ENCODE results near the gene FXYD5.

Gene FXYD5

DNA sequence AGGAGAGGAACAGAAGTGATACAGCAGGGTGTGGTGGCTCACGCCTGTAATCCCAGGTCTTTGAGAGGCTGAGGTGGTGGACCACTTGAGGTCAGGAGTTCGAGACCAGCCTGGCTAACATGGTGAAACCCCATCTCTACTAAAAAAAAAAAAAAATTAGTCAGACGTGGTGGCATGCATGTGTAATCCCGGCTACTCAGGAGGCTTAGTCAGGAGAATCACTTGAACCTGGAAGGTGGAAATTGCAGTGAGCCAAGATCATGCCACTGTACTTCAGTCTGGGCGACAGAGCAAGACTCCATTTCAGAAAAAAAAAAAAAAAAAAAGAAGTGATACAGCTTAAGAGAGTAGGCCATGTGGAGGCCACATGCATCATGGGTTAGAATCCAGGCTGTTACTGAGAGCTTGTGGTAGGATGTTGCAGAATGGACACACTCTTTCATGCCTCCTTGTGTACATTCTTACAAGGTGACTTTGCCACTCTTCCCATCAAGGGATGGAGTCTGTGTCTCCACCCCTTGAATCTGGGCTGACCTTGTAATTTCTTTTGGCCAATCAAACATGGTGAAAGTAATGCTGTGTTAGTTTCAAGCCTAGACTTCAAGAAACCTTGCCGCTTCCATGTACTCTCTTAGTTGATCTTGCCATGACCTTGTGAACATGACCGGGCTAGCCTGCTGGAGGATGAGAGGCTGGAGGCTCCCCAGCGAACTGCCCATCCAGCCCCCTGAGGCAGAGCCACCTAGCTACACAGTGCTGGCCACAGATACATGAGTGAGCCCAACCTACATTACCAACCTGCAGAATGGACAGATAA is 61.7 kb downstream of the FXYD5 start:
- DNase-seq (ENCODE audit: low spot score) = peak; percentile 33

DNA sequence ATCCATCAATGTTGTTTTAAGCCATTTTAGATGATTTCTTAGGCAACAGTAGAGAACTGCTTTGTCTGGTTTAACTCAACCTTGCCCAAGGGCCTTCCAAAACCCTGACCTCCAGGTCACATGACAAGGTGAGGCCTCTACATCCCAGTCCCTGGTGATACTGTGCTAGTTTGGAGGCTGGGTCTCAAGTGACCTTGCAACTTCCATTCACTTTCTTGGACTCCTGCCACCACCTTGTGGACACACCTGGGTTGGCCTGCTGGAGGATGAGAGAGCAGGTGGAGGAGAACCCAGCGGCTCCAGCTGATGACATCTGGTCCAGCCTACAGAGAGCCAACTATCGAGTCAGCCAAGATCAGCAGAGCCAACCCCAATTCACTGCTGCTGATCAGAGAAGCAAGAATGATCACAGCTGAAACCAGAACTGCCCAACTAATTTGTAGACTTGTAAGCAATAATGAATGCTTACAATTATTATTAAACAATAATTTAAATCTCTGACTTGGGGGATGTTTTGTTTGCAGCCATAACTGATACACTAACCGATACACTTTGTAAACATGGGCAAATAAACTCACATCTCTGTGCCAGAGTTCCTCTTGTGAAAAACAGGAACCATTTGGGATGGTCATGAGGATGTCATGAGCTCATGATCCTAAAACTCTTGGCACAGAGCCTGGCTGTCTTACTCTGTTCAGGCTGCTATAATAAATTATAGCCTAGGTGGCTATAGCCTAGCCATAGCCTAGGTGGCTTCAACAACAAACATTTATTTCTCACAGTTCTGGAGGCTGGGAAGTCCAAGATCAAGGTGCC is 62.5 kb downstream of the FXYD5 start:
- no peak for DNase-seq (ENCODE audit: low spot score)

DNA sequence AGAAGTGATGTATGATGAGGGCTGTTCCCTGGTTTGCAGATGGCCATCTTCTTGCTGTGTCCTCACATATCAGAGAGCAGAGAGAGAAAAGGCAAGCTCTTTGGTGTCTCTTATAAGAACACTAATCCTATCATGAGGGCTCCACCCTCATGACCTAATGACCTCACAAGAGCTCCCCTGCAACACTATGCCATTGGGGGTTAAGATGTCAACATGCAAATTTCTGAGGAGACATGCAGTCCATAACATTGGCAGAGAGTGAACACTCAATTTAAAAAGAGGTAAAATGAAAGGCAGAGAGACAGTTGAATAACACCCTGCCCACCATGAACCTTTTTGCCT is 63.1 kb downstream of the FXYD5 start:
- DNase-seq (ENCODE audit: low spot score) = no peak

DNA sequence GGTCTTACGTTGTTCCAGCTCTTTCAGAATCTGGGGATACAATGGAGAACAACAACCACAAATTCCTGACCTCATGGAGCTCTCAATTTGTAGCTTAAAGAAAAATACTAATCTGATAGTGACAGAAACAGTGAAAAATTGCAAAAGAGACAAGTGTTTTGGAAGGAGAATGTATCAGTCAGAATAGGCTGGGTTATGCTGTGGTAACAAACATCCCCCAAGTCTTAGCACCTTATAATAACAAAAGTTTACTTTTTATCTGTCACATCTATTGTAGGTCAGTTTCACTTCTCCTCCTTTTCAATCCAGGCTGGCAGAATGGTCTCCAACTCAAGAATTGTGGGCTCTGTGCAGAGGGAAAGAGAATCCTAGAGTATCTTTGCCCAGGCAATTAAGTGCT is 64.5 kb downstream of the FXYD5 start:
- no peak for DNase-seq (ENCODE audit: low spot score)

Measured in AG20443 (cell line).